ENCODE measurements around the gene CCL25. TPM values are rescaled to one million over a fixed set of nuclear protein-coding genes. Genes with fewer than 3 reads are reported as not detected.
A peak's percentile ranks its signal among the peaks of the same experiment; 100 is the strongest.

CCL25 gene
- total and polyA plus RNA-seq, 9 of the 15 experiments (the other 6 are each of a cell fraction or from before 2014, with no cell fraction given), result 0.15 TPM; not detected in 8

- TF ChIP-seq PCBP1 (IDR thresholded peaks at IDR 0.05; ENCODE audit: low read depth, low read length, poor library complexity, severe bottlenecking) (no peak), ILK (tag; IDR thresholded peaks at IDR 0.05; ENCODE audit: borderline replicate concordance, low read depth) (no peak), FOXK1 (CRISPR knock-in tag; IDR thresholded peaks at IDR 0.05; ENCODE audit: borderline replicate concordance) (no peak), USF2 (CRISPR knock-in tag; IDR thresholded peaks at IDR 0.05) (no peak), MCM2 (IDR thresholded peaks at IDR 0.05; ENCODE audit: low read depth) (no peak), HNRNPH1 (optimal IDR thresholded peaks at IDR 0.05; ENCODE audit: low read depth, low read length) (no peak), FOXJ3 (CRISPR knock-in tag; IDR thresholded peaks at IDR 0.05) (no peak), REST (IDR thresholded peaks at IDR 0.05; ENCODE audit: borderline replicate concordance) (peak; percentile 86), REST (CRISPR knock-in tag; IDR thresholded peaks at IDR 0.05; ENCODE audit: low read depth) (no peak), CREB5 (CRISPR knock-in tag; IDR thresholded peaks at IDR 0.05) (no peak), GABPA (tag; conservative IDR thresholded peaks at IDR 0.05; ENCODE audit: low read depth) (no peak), E2F4 (CRISPR knock-in tag; IDR thresholded peaks at IDR 0.05; ENCODE audit: low read depth) (no peak), ATF4 (CRISPR knock-in tag; IDR thresholded peaks at IDR 0.05) (no peak), KLF1 (tag; IDR thresholded peaks at IDR 0.05) (no peak)
Observed at GRCh38 chr19:8069096-8069973, 16.8 kb downstream of the CCL25 start (continued).
